ENCODE results near the gene EFCAB13. TPM values are rescaled to one million over a fixed set of nuclear protein-coding genes. Genes with fewer than 3 reads are reported as not detected.

The EFCAB13 gene, protein sequence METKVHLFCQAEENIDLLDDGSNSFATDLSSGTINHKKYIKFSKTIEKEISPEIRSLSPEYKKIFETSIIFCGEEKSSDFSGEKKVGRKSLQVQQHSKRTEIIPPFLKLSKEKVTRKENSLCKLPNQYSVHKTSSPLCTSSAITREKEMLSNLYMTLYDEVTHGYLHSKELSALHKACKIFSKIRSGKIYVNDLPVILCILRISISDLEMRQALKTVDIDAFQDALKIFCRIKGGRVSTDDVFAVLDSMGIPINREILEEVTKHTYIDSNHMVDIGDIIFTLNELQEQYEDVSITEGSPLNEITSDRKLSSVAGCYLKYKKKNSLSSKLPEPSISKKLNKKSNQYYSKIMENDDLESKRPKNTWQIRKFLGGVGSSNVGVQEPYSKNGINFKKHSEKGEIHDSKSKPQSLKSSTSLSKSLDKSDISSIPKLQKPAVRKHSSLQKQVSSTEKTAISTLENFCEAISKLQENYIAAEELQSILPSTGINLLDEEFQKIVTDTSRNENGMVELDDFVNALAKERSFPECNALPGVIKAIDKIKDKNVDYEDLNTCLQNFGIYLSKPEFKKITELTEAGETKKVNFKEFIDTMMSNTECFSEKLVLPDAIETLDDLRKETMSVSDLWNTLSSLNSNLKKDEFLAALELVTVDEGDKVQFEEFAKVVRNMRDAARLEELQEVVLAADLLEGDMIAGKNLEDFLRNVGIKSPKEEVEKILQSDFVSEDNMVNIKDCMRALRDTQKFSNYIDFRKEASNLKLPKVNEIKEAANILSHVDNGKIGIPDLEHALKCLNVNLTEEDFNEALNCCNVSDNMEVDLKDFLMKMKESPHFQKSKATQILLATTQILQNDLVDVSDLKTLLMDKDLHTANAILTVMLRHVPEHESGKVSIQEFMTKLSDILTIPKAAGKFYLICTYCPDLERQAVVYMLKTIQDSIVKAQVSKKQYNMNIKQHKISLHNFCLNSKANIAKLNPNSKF
- total RNA-seq (2021; ENCODE audit: unreplicated experiment) (7.1 TPM), Bru-seq, nascent RNA (percentile 52 among the genes with signal in this experiment), BruChase-seq, experiment 1, labeled RNA remaining after a 2-hour chase (percentile 60 among the genes with signal in this experiment), BruChase-seq, experiment 2, labeled RNA remaining after a 6-hour chase (percentile 56 among the genes with signal in this experiment)
- 3.0 TPM for polyA plus RNA-seq (2012; ENCODE audit: insufficient read length)
- long read RNA-seq, partial matches to known transcripts, result 0 of 6 reads
- long read RNA-seq, other reads (novel, unspliced or antisense), result 6 of 6 reads

DNA sequence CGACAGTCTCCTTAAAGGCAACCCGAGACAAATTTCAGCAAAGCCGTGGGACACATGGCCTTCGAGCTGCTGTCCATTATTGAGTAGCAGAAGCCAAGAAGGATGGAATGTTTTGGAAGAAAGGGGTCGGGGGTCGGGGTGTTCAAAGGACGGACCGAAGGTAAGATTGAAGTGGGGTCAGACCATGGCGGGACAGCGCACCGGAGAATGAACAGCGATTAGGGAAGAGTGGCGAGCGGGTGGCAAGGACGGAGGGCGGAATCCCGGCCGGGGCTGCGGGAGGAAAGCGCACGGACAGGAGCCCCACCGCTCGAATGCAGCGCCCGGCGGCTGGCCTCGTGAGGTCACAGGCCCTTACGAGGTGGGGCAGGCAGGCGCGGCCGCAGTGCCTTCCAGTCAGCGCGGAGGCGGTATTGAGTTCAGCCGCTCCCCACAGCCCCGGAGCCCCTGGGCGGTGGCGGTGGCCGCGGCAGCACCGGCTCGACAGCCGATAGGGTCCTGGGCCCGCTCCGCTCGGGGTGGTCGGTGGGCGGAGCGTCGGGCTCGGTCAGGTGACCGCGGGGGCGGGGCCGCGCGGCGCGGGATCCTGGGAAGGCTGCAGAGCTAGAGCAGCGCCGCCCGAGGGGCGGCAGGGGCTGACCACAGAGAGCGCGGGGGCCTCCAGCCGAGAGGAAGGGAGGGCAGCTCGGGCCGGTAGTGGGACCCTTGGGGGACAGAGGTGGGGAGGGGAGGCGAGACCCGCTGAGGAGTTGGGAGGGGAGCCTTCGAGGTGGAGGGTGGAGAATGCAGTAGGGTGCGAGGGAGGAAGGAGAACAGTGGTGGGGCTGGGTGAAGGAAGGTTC is at the start of gene EFCAB13:
TSS of gene EFCAB13 (plus strand) at position 574 of the 842 bp plus-strand sequence. CDS start 4,399 bp downstream, outside the sequence.
- POLR2A ChIA-PET, result no interaction called here
- intact Hi-C loops (cut with micrococcal nuclease; ENCODE audit: unreplicated experiment) (no loop called here), in situ Hi-C loops (cut with HindIII; ENCODE audit: low pct_unique_long_range_greater_than_20kb, low sequenced_read_pairs) (no loop called here)
- Histone ChIP-seq H3K4me3 (ENCODE audit: low read depth in 2 of 2, low read length in 2 of 2) (peak within 1 kb of the TSS; percentile 67 to 90), H3K27me3 (ENCODE audit: control insufficient read depth, insufficient read depth, low read length) (no peaks in the 10 kb centered on the region), H3K9me3 (ENCODE audit: control insufficient read depth, insufficient read depth, low read depth, low read length) (no peaks in the 10 kb centered on the region), H3K27ac (ENCODE audit: low read length) (peak within 1 kb of the TSS; percentile 95), H3K36me3 (ENCODE audit: control insufficient read depth, insufficient read depth, low read length) (no peaks in the 10 kb centered on the region), H3K4me1 (ENCODE audit: control insufficient read depth, insufficient read depth, low read length) (no peaks in the 10 kb centered on the region; the same call in 1 of the 2 replicates)
- CTCF ChIA-PET, result no interaction called here
- ATAC-seq (peak; percentile 97), DNase-seq (ENCODE audit: low read depth, low spot score) (peak; percentile 50)
- BruUV-seq (replicated peaks), result no TSS peak
- TF ChIP-seq, protein P1, sequence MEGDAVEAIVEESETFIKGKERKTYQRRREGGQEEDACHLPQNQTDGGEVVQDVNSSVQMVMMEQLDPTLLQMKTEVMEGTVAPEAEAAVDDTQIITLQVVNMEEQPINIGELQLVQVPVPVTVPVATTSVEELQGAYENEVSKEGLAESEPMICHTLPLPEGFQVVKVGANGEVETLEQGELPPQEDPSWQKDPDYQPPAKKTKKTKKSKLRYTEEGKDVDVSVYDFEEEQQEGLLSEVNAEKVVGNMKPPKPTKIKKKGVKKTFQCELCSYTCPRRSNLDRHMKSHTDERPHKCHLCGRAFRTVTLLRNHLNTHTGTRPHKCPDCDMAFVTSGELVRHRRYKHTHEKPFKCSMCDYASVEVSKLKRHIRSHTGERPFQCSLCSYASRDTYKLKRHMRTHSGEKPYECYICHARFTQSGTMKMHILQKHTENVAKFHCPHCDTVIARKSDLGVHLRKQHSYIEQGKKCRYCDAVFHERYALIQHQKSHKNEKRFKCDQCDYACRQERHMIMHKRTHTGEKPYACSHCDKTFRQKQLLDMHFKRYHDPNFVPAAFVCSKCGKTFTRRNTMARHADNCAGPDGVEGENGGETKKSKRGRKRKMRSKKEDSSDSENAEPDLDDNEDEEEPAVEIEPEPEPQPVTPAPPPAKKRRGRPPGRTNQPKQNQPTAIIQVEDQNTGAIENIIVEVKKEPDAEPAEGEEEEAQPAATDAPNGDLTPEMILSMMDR (IDR thresholded peaks at IDR 0.05), result peak; percentile 43
- TF ChIP-seq, protein P2, sequence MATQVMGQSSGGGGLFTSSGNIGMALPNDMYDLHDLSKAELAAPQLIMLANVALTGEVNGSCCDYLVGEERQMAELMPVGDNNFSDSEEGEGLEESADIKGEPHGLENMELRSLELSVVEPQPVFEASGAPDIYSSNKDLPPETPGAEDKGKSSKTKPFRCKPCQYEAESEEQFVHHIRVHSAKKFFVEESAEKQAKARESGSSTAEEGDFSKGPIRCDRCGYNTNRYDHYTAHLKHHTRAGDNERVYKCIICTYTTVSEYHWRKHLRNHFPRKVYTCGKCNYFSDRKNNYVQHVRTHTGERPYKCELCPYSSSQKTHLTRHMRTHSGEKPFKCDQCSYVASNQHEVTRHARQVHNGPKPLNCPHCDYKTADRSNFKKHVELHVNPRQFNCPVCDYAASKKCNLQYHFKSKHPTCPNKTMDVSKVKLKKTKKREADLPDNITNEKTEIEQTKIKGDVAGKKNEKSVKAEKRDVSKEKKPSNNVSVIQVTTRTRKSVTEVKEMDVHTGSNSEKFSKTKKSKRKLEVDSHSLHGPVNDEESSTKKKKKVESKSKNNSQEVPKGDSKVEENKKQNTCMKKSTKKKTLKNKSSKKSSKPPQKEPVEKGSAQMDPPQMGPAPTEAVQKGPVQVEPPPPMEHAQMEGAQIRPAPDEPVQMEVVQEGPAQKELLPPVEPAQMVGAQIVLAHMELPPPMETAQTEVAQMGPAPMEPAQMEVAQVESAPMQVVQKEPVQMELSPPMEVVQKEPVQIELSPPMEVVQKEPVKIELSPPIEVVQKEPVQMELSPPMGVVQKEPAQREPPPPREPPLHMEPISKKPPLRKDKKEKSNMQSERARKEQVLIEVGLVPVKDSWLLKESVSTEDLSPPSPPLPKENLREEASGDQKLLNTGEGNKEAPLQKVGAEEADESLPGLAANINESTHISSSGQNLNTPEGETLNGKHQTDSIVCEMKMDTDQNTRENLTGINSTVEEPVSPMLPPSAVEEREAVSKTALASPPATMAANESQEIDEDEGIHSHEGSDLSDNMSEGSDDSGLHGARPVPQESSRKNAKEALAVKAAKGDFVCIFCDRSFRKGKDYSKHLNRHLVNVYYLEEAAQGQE (IDR thresholded peaks at IDR 0.05; ENCODE audit: insufficient read depth in 1 of 2, low read depth in 2 of 2, low read length in 1 of 2), result 0 out of 4 replicates have a peak, but pooled peaks of 1 of the 2 experiments have one; percentile 14
- TF ChIP-seq POLR2AphosphoS5 (IDR thresholded peaks at IDR 0.05; ENCODE audit: low read depth, low read length) (peak; percentile 78), TCF7L2 (IDR thresholded peaks at IDR 0.05; ENCODE audit: low read depth, low read length) (peak; percentile 62), SIN3A (IDR thresholded peaks at IDR 0.05; ENCODE audit: borderline replicate concordance, insufficient read depth, low read depth, low read length) (peak; percentile 54; the same call in 1 of the 2 replicates)
